GDM1 (cell line): ENCODE measurements around the gene BATF3.

ENCODE experiments used
- DNase-seq: peaks from one replicate; lab custom pipeline; 2025; lab: John Stamatoyannopoulos, UW

BATF3 gene

DNA sequence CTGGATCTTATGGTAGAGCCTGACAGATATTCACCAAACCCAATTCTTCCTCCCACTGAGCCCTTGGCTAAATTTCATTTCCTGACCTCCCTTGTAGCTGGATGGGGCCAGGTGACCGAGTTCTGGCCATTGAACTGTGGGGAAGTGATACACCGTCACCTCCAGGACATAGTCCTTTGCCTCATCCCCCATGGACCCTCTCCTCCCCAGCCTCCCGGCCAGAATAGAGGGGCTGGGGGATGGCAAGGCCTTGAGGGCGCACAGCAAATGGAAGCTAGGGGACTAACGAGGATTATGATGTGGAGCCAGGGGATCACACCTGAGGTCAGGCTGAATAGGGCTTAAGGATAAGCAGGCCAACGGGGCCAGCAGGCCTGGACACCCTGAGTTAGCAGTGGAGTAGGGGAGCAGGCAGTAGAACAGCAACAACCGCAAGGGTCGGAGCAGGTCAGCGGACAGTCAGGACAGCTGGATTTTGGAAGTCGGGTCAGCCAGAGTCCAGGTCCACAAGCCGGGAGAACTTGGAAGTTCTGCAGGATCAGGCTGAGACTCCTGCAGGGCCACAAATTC is 15.0 kb downstream of the BATF3 start:
- no peak for DNase-seq

DNA sequence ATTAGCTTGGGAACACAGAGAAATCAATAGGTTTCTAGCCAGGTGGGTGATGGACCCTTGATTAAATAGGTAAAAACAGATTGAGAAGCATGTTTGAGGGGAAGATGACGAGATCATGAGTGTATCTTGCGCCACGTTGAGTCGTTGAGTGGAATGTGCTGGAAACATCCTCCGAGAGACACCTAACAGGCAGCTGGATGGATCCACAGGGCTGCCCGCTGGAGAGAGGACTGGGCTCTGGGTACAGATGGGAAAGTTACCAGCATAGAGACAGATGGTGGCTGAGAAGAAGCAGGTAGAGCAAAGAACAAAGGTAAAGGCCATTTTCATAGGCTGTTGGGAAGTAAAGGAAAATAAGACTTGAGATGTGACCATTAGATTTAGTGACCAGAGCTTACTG is 15.6 kb downstream of the BATF3 start:
- no peak for DNase-seq

DNA sequence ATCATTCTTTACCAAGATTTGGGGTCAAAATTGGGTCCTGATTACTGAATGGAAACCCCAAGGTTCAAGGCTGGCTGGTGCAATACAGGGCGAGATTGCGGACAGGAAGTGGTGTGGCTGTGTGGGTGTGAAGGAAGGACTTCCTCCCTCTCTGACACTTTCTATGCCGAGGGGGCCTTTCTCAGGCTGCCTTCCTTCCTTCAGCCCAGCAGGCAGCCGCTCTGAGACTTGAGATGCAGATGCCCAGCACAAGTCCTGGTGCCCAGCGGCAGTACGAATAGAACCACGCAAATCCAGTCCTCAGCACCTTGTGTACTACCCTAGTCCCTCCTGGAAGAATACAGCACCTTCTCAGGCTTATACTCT is 16.3 kb downstream of the BATF3 start:
- no peak for DNase-seq

DNA sequence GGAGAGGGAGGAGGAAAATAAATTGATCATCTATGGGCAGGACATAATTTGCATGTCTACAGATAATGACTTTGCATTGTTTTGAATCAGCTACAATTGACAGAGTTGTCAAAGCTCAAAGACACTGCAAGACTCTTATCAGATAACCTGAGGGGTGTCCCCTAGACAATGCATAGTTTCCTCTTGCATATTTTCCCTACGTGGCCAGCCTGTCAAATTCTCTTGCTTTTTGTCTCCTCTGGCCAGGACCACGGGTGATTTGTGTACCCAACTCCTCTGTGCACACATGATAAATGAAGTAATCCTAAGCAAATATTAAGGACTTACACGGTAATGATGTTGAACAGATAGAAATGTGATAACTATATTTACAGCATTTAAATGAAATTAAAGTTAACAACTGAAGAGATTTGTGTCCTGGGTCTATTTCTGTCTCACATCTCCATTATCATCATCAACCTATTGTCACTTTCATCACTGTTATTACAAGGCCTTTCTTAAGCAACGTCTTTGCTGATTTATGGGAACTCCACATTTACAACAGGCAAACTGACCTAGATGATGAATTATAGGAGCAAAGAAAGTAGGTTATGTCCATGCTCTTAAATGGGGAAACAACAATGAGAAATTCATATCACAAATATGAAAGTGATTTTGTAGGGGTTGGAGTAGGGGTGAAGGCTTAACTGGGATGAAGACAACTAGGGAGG is 18.8 kb downstream of the BATF3 start:
- DNase-seq = no peak

DNA sequence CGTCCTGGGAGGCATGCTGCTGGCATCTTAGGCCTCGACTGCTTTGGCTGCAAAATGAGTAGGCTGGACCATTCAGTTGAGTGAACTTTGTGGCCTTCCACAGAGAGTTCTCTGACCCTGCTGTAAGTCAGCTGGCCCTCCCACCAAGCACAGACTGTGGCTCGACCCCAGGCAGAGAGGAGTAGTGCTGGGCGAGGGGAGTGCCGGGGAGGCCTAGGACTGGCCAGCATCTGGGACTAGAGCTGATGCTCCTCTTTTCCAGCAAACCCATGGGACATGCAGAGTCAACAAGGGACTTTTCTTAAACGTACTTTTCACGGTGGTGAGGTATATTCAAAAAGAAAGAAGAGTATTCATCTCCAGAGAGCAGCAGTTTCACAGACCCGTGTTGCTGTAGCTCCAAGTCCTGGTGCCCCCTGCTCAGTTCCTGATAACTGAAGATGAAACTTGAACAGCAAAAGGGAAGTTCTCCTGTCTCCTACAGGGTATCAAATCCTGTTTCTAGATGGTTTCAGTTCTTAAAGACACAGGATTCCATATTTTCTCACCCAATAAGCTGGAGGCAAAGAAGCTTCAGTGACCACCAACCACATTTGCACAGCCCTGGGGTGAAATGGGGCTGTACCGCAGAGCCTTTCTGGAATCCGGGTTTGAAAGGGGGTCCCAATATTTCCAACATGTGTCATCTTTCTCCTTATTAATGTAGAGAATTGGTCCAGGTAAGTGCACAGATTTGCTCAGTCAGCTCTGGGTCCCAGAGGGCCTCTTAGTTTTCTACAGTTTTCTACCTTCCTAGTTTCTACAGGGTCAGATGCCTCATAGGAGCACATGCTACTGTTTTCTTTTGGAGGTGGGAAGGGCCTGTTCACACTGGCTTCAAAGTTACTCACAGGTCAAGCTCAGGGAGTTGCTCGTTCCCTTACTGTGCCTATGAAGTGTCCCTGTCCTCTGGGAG is 20.9 kb downstream of the BATF3 start:
- DNase-seq = no peak

DNA sequence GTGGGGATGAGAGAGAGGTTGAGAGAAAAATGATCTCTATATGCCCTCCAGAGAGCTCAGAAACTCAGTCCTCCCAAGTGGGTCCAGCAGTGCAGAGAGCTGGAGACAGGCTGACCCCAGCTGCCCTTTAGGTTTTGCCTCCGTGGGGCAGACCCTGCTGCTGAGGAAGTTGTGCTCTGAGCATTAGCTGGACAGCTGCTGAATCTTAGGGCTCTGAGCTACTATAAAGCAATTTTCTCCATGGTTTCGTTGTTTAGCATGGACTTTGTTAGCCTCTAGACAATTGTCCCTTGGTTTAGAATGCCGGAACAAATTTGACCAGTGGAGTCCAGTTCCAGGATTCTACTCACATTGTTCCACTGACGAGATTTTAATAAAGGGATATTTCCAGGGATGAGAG is 22.1 kb downstream of the BATF3 start:
- no peak for DNase-seq

DNA sequence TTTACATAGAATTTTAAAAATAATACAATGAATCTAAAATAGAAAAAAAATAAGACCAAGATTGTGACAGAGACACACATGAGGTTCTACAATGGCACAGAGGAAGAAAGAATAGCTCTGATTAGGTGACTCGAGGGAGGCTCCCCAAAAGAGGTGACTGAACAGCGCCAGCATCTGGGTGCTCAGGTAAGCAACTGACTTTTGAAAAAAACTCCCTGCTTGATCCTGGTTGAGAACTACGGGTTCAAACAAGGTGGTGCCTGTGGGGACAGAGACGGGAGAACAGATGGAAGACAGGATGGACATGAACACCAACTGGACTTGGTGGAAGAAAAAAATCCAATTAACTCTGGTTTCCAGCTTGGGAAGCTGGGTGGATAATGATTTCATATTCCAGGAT is 22.5 kb downstream of the BATF3 start:
- DNase-seq = no peak

DNA sequence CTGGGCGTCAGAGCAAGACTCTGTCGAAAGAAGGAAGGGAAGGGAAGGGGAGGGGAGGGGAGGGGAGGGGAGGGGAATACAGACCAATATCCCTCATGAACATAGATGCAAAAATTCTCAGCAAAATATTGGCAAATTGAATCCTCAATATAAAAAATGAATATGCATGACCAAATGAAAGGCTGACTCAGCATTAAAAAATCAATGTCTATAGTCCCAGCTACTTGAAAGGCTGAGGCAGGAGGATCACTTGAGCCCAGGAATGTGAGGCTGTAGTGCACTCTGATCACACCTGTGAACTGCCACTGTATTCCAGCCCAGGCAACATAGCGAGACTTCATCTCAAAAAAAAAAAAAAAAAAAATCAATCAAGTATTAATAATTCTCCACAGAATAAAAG is 24.0 kb downstream of the BATF3 start:
- no peak for DNase-seq

DNA sequence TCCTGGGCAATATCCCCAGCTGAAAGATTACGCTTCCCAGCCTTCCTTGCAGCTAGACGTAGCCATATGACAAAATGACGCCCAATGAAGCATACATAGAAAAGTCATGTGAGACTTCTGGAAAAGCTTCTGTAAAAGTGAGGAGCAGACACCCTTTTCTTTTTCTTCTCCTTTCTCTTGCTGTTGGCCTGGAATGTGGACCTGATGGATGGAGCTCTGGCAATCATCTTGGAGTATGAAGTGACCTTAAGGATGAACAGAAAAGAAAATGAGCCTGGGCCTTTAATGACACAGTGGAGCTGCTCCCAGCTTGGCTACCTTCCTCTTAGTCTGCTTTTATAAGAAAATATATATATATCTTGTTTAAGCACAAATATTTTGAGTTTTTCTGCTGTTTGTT is 24.8 kb downstream of the BATF3 start:
- DNase-seq = no peak

DNA sequence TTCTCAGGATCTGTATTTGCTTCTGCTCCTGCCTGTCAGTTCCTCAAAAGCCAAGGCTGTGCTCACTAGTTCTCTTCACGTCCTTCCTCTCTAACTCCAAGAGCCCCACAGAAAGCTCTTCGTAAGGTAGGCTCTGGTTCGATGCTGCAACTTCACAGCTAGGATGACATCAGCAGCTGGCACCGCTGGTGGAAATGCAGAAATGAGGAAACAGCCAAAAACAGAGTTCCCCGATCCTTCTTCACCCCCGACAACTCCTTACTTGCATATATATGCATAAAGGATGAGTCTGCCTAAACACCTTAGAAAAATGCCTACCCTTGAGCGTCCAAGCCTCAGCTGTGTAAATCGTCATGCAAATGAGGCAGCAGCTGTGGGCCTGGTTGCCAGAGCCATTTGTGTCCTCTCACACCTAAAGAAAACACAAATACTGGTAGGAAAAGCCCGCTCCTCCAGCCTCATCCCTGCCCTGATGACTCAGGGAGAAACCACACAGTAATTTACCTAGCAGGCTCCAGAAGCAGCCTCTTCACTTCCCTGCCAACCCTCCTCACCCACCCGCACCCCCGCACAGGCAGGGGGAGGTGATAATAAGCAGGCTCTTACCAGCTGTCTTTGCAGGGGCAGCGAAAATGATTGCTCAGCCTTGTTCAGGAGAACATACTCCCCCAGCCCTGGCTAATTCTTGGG is 28.2 kb downstream of the BATF3 start:
- DNase-seq = peak; percentile 84

DNA sequence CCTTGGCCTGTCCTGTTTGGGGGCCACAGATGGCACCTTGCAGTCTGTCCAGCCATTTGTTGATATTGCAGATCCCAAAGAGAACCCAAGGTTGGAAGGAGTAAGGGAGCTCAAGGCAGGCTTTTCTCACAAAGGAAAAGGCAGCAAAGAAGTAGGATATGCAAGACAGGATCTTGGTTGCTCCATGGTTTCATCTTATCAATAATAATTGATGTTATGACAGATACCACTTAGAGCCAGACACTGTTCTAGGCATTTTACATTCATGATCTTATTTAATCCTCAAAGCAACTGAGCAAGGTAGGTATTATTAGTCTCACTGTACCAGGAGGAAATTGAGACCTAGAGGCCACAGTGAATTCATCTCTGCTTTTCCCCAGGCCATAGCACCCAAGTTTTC is 28.8 kb downstream of the BATF3 start:
- DNase-seq = no peak

DNA sequence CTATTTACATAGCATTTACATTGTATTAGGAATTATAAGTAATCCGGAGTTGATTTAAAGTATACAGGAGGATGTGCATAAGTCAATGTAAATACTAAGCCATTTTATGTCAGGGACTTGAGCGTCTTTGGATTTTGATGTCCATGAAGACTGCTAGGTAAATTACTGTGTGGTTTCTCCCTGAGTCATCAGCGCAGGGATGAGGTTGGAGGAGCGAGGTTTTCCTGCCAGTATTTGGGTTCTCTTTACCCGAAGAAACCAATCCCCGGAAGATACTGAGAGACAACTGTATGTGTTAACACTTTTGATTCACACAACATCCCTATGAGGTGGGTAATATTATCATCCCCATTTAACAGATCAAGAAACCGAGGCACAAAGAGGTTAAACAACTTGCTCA is 29.3 kb downstream of the BATF3 start:
- no peak for DNase-seq

DNA sequence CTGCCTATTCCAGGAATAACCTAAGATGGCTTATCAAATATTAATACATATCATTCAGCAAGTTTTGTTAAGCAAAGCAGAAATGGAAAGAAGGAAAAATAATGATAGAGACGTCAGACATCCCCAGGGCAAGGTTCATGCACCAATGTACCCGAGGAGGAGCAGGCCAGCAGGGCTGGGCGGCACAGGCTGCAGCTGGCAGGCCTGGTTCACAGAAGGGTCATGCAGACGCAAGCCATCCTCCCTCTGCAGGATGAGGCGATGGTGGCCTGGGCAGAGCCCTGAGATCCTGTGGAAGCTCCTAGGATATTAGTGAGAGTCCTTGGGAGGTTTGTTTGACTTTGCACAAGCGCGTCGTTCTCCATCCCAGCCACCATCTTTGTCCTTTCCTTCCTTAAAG is 30.0 kb downstream of the BATF3 start:
- no peak for DNase-seq

DNA sequence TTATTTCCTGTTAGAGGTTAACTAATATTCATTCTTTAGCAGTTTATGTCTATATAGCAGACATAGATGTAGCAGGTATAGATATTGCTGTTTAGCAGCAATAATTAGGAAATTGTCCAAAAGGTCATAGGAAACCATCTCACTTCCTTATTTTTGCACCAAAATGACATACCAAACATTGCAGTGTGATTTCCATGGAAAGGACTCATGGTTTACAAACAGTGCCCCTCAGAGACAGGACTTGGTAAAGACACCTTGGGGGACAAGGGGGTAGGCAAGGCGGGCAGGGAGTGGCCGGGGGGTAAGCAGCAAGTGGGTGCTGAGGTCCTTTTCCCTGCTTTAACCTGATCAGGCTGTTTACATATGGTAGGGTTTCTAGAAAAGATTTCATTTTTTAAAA is 30.5 kb downstream of the BATF3 start:
- DNase-seq = no peak

DNA sequence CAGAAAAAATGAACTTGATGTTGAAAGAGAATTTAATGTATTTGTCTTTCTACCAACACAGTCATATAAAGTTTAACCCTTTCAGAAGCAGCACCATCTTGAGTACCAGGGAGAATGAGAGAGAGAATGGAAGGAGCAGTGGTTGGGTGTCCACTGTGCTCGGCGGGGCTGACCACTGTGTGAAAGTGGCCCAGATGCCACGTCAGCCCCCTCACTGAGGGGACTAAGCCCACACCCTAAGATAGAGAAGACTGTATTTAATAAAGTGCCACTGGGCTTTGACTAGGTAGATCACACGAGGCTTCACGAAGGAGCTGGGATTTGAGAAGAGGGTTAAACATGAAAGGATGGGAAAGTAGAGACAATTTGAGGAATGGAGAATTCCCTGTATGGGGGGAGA is 31.2 kb downstream of the BATF3 start:
- DNase-seq = no peak

DNA sequence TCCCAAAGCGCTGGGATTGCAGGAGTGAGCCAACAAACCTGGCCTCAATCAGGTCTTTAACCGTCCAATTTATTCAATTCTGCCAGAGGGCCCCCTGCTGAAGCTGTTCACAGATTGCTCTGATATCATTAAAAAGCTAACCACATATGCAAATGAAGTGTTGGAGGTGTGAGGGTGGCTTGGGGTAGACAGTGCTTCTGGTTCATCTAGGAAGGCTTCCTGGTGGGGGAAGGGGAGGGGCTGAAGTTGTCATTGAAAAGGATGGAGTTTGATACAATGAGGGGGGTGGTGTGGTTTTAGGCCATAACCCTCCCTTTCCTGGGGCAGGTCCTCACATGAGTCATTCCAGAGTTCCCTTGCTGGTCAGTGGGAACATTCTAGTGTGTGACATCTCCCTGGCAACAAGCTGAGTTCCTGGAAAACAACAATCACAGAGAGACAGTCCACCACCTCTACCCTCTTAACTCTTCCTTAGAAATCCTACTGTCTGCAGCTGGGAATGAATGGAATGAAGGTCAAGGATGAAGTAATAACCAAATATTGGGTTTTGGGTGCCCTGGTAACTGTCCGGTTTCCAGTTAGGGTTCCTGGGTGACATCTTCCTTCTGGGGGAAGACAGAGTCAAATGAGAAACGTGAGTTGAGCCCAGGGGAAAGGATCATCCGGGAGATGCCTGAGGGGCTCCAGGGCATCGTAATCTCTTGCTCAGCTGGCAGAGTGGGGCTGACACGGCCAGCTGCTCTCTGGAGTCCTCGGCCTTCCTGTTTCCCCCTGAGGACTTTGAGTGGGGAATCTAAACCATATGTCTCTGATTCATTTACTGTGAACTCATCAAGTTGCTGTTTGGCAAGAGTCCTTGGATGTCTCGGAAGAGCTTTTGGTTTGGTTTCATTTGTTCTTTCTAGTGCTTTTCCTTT is 32.2 kb downstream of the BATF3 start:
- DNase-seq = no peak

DNA sequence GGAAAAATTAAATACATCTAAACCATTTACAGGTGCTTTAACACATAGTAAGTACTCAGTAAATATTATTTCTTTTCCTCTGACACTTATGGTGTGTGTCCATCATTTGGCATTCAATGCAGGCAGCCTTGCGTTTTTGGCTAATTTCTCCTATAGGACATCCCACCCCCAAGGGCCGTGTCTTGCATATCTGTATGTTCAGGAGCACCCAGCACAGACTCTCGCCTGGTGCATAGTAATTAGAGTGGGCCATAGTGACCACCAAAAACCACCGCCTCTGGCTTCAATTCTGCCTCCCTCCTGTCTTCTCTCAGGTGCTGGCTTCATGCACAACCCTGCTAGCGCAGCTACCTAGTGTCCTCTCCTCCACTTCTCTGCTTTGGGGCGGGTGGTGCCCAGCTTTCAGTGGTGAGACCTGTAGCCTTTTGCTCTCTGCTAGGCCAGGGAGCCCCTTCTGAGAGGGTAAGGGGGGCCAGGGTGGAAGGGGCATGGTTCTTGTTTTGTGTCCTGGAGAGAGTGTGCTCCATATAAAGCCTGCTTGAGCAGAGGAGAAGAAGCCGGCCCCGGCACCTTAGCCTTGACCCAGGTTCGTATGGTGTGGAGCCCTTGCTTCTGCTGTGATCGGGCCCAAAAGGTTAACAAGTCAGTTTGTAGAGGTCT is 33.4 kb downstream of the BATF3 start:
- DNase-seq = no peak

DNA sequence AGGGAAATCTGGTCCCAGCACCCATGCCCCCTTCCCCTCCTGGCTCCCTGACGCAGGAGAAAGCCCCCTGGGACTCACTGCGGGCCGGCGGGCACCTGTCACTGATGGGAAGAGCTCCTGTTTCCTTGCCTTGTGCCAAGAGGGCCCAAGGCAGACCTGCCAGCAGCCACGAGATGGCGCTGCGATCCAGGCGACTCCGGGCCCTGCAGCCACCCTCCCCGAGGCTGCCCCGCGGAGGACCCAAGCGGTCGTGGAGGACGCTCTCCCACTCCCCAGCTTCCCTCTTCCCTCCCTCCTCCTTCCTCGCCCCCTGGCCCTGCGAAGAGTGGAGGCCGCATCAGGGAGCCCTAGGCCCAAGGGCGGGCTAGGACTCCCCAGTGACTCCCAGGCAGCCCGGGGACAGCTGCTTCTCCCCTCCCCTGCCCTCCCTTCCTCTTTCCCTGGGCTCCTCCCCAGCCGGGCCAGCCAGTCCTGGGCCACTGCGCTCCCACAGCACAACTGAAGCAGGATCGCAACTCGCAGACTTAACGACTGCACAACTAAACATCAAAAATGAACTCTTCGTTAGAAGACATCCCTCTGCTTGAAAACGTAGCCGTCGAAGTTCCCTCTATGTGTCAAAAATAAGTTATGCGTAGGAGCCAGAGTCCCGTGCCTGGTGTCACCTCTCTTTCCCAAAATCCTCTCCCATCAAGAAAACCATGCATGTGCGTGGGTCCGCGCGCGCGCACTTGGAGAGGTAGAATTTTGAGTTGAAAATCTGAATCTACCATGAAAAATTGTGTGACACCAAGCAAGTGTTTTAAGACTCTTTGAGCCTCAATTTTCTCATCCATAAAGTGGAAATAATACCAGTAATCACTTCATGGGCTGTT is 34.2 kb downstream of the BATF3 start:
- peak; percentile 73 for DNase-seq

DNA sequence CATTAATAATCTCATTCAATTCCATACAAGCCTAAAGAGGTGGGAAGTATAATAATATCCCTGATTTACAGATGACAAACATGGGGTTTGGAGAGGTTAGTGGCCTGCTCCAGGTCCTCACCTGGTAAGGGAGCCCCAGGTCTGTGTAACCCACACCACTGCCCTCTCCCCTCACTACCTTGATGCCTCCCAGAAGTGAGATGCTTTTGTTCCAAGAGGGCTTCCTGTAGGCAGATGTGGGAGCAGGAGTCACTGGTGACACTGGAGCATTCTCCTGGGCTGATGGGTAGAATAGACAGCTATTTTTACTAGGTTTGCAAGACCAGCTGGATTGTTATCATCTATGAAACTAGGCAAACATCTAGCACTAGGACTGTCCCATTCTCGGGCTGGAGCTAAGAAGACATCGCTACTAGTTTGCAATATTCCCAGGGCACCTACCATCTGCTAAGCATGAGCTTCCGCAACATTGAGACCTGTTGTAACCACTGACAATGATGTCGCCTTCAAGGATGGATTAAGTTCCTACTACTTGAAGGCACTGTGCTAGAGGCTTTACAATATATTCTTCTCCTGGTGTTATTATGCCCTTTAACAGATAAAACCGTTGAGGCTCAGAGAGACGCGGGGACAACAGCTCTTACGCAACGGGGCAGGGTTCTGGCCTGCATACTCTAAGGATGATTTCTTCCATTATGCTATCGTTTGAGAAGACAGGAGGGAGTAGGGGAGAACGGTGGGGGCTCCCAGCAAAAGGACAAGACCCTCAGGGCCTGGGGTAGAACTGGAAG is 35.0 kb downstream of the BATF3 start:
- no peak for DNase-seq
